GM15510 (cell line): ENCODE measurements around the gene RIMBP2.

Experiments used
- POLR2A ChIP-seq: IDR thresholded peaks from 3 replicates; pipeline ENCODE4 v1.6.1; 2011; ENCODE audit warnings: borderline replicate concordance; ENCODE audit not compliant: insufficient read length; ENCODE audit errors: extremely low read depth

Gene RIMBP2

GRCh38 chr12:130680451-130680990 is 35.6 kb downstream of the RIMBP2 start:
- TF ChIP-seq POLR2A = no peak

GRCh38 chr12:130677957-130678558 is 38.0 kb downstream of the RIMBP2 start:
- TF ChIP-seq POLR2A = no peak

GRCh38 chr12:130675791-130676190 is 40.3 kb downstream of the RIMBP2 start:
- TF ChIP-seq POLR2A = no peak

- no peak for TF ChIP-seq POLR2A
These were observed 41.0 kb downstream of the RIMBP2 start for GRCh38 chr12:130675121-130675520.

- TF ChIP-seq POLR2A = no peak
These were observed 41.4 kb downstream of the RIMBP2 start for GRCh38 chr12:130674676-130675075.

- TF ChIP-seq POLR2A = no peak
These were observed 42.9 kb downstream of the RIMBP2 start for GRCh38 chr12:130673036-130673705.

- no peak for TF ChIP-seq POLR2A
These were observed 43.8 kb downstream of the RIMBP2 start for GRCh38 chr12:130672089-130672820.

GRCh38 chr12:130671556-130671955 is 44.5 kb downstream of the RIMBP2 start:
- TF ChIP-seq POLR2A = no peak

- TF ChIP-seq POLR2A = no peak
These were observed 46.3 kb downstream of the RIMBP2 start for GRCh38 chr12:130669797-130670196.

- no peak for TF ChIP-seq POLR2A
These were observed 46.9 kb downstream of the RIMBP2 start for GRCh38 chr12:130669205-130669557.

GRCh38 chr12:130668286-130669204 is 47.6 kb downstream of the RIMBP2 start:
- TF ChIP-seq POLR2A = no peak

- no peak for TF ChIP-seq POLR2A
These were observed 48.6 kb downstream of the RIMBP2 start for GRCh38 chr12:130667421-130667960.

GRCh38 chr12:130666645-130667044 is 49.5 kb downstream of the RIMBP2 start:
- TF ChIP-seq POLR2A = no peak

GRCh38 chr12:130665753-130666152 is 50.3 kb downstream of the RIMBP2 start:
- no peak for TF ChIP-seq POLR2A
